Neural cell (in vitro differentiated cells): ENCODE data around the gene NPSR1.

Experiments
- EP300 ChIP-seq: fragments of 450-650 bp; conservative IDR thresholded peaks from 2 replicates; pipeline ENCODE4 v1.6.1; 2014; ENCODE audit warnings: antibody characterized with exemption, mild to moderate bottlenecking, moderate library complexity; ENCODE audit not compliant: poor library complexity, severe bottlenecking
- EZH2 ChIP-seq: fragments of 200-600, 300-800 bp; shearing (Covaris generic), sonication (generic); IDR thresholded peaks from 2 replicates; pipeline ENCODE4 v1.6.1; 2014; ENCODE audit warnings: antibody characterized with exemption, low read length, borderline replicate concordance, mild to moderate bottlenecking; ENCODE audit not compliant: insufficient read depth, poor library complexity, severe bottlenecking

- TF ChIP-seq EZH2 (no peak), EP300 (no peak)
Observed at GRCh38 chr7:34718867-34719266, 60.8 kb downstream of the NPSR1 start.
